KOPT-K1 (cell line): ENCODE data around the gene LBHD2.
"Not testable (repeated sequence)": the region's sequence is repeated elsewhere in the genome, so short reads cannot be mapped to it uniquely, and the experiment has no call there.

Experiments
- H3K27ac ChIP-seq: fragments of 200-600 bp; sonication (generic); 2 replicates; pipeline ENCODE4 v1.5.1; 2016; ENCODE audit warnings: antibody characterized with exemption, mild to moderate bottlenecking, low read depth, low read length; ENCODE audit not compliant: poor library complexity, severe bottlenecking
- H3K36me3 ChIP-seq: fragments of 200-600 bp; sonication (generic); 2 replicates; pipeline ENCODE4 v1.5.1; 2017; ENCODE audit warnings: antibody characterized with exemption, mild to moderate bottlenecking, low read length, moderate library complexity; ENCODE audit not compliant: insufficient read depth
- H3K9me3 ChIP-seq: fragments of 200-600 bp; sonication (generic); 2 replicates; pipeline ENCODE4 v1.5.1; 2017; ENCODE audit warnings: antibody characterized with exemption, low read length, mild to moderate bottlenecking; ENCODE audit not compliant: insufficient read depth, poor library complexity, severe bottlenecking

Gene LBHD2

DNA sequence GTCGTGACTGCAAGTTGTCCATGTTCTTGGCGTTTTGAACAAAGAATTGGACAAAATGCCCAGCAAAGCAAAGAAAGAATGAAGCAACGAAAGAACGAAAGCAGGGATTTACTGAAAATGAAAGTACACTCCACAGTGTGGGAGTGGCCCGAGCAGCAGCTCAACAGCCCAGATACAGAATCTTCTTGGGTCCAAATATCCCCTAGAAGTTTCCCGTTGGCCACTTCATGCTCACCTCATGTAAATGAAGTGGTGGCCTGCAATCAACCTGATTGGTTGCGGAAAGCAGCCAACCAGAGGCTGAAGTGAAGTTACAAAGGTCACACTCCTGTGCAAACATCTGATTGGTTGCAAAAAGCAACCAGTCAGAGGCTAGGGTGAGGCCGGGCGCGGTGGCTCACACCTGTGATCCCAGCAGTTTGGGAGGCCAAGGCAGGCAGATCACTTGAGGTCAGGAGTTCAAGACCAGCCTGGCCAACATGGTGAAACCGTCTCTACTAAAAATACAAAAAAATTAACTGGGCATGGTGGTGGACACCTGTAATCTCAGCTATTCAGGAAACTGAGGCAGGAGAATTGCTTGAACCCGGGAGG lies 31.2 kb downstream of the LBHD2 start:
- H3K9me3 ChIP-seq, H3K27ac ChIP-seq: not testable (repeated sequence)

DNA sequence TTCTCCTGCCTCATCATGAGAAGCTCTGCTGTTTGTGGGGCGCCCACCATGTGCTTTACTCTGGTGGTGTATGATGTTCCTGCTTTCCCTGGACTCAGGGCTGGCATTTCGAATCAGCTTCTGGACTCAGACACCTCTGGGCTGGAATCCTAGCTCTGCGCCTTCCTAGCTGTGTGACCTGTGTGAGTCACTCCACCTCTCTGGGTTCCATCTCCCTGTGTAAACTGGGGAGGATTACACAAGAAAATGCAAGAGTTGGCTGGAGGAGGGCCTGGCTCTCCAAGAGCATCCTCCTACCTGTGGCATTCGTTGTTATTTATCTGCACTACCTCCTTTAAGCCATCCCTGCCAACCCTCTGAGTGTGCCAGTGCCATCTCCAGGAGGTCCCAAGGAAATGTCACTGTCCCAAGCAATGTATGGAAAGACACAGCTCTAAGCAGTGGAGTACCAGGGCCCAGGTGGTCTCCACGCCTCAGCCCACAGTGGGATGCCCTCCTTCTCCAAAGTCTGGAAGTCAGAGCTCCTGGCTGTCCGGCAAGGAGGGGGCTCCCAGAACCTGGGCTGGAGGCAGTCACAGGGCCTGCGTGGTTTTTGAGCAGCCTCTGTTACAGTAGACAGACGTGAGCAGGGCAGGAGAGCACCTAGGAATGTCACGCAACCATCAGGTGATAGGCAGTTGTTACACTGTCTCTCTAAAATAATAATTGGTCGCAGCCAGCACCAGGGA lies 32.0 kb downstream of the LBHD2 start:
- no peaks in the 10 kb centered on the region for H3K9me3 ChIP-seq
- no peaks in the 10 kb centered on the region for H3K36me3 ChIP-seq
- no peak overlapping the region for H3K27ac ChIP-seq

More for the DNA sequence above, 31.2 kb downstream of the LBHD2 start:
- H3K36me3 ChIP-seq, result not testable (repeated sequence)

GRCh38 chr14:103116636-103117035 lies 32.6 kb downstream of the LBHD2 start:
- Histone ChIP-seq H3K27ac (no peak overlapping the region), H3K36me3 (no peaks in the 10 kb centered on the region)

DNA sequence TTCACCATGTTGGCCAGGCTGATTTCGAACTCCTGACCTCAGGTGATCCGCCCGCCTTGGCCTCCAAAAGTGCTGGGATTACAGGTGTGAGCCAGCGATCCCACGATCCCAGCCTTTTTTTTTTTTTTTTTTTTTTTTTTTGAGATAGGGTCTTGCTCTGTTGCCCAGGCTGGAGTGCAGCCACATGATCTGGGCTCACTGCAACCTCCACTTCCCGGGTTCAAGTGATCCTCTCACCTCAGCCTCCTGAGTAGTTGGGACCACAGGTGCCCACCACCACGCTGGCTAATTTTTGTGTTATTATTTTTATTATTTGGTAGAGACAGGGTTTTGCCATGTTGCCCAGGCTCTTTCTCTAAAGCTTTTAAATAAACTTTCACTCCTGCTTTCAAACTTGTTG lies 33.5 kb downstream of the LBHD2 start:
- H3K36me3 ChIP-seq, H3K27ac ChIP-seq, H3K9me3 ChIP-seq: not testable (repeated sequence)

More at GRCh38 chr14:103116636-103117035, 32.6 kb downstream of the LBHD2 start:
- no peaks in the 10 kb centered on the region for H3K9me3 ChIP-seq

- Histone ChIP-seq H3K27ac (no peak overlapping the region), H3K9me3 (no peaks in the 10 kb centered on the region), H3K36me3 (no peaks in the 10 kb centered on the region)
These were observed 34.1 kb downstream of the LBHD2 start for GRCh38 chr14:103118018-103118662.

DNA sequence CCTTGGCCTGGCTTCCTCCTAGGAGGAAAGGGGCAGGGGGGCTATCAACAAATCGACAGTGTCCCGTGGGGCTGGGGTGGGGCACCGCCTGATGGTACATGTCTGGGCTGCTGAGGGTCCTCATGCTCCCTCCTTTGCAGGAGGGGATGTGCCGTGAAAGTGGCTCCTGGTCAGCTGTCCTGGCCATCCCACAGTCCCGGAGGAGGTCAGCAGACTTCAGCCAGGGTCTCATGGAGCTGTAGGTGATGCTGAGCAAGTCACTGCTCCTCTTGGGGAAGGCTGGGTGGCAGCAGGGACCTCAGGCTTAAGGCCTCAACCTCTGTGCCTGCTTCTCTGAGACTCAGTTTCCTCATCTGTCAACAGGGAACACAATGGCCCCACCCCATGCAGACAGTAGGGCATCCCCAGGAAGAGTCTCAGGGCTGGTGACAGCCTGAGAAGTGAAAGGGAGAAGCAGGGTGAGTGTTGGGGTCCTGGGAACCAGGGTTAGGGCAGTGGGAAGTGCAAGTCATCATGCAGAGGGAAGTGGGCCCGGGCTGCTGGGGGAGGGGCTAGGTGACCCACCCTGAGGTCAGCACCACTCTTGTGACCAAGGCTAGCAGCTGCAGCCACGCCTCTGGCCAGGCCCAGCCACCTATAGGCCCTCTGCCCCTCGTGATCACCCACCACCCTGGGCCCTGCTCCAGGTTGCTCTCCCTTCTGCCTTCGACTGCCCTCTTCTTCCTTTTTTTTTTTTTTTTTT lies 34.8 kb downstream of the LBHD2 start:
- Histone ChIP-seq H3K9me3 (no peaks in the 10 kb centered on the region), H3K36me3 (no peaks in the 10 kb centered on the region), H3K27ac (no peak overlapping the region)

DNA sequence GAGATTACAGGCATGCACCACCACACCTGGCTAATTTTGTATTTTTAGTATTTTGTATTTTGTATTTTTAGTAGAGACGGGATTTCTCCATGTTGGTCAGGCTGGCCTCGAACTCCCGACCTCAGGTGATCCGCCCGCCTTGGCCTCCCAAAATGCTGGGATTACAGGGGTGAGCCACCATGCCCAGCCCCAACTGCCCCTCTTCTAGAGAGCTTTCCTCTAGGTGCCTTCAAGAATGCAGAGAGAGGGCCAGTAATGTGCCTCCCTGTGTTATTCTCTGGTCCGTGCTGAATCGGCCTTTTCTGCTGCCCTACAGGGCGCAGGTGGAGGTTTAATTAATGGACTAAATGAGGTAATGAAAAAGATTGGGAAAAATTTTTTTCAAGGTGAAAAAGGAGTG lies 35.5 kb downstream of the LBHD2 start:
- not testable (repeated sequence) for H3K9me3 ChIP-seq, H3K27ac ChIP-seq, H3K36me3 ChIP-seq

GRCh38 chr14:103121121-103121845 lies 37.3 kb downstream of the LBHD2 start:
- no peaks in the 10 kb centered on the region for H3K9me3 ChIP-seq
- no peak overlapping the region for H3K27ac ChIP-seq
- no peaks in the 10 kb centered on the region for H3K36me3 ChIP-seq

GRCh38 chr14:103121846-103122584 lies 38.0 kb downstream of the LBHD2 start:
- Histone ChIP-seq H3K36me3 (no peaks in the 10 kb centered on the region), H3K9me3 (no peaks in the 10 kb centered on the region), H3K27ac (no peak overlapping the region)

DNA sequence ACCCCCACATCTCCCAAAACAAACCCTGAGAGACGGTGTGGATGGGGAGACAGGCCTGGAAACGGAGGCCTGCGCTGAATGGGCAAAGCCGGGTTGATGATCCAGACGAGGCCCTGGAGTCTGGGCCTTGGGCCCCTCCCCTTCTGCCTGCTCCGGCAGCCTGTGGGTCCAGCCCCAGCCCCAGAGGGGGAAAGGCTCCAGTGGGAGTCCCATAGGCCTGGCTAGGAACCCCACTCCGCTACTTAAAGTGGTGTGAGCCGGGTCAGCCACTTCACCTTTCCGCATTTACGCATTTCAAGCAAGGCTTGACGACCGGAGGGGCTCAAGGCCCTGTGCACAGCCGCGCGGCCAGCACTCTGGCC lies 38.6 kb downstream of the LBHD2 start:
- no peaks in the 10 kb centered on the region for H3K9me3 ChIP-seq
- H3K36me3 ChIP-seq, result no peaks in the 10 kb centered on the region
- H3K27ac ChIP-seq, result no peak overlapping the region

GRCh38 chr14:103122947-103123633 lies 39.1 kb downstream of the LBHD2 start, which contains the start of gene TNFAIP2:
Gene TNFAIP2, plus strand, starts transcription at chr14:103123461. Its CDS starts 2,997 bp downstream, at chr14:103126458.
- Histone ChIP-seq H3K36me3 (no peaks in the 10 kb centered on the region), H3K27ac (no peak within 1 kb of the TSS)

GRCh38 chr14:103123634-103124500 lies 39.9 kb downstream of the LBHD2 start:
- no peaks in the 10 kb centered on the region for H3K36me3 ChIP-seq
- H3K9me3 ChIP-seq, result no peaks in the 10 kb centered on the region
- H3K27ac ChIP-seq, result no peak overlapping the region

More at GRCh38 chr14:103122947-103123633, 39.1 kb downstream of the LBHD2 start, which contains the start of gene TNFAIP2:
- no peaks in the 10 kb centered on the region for H3K9me3 ChIP-seq

- H3K9me3 ChIP-seq, result no peaks in the 10 kb centered on the region
- H3K27ac ChIP-seq, result no peak overlapping the region
- no peaks in the 10 kb centered on the region for H3K36me3 ChIP-seq
These were observed 40.5 kb downstream of the LBHD2 start for GRCh38 chr14:103124501-103125001.
